Nephron progenitor cell (in vitro differentiated cells): Measurements from ENCODE around the gene MACROD2.

Experiments
- DNase-seq: peaks from one replicate; pipeline ENCODE4 v3.0.0; 2021
- H3K27ac Mint-ChIP-seq: 2 replicates; pipeline ENCODE4 v1.8.0; 2021; ENCODE audit warnings: mild to moderate bottlenecking, moderate library complexity, mixed read lengths
- H3K27me3 Mint-ChIP-seq: 2 replicates; pipeline ENCODE4 v1.8.0; 2021; ENCODE audit warnings: mild to moderate bottlenecking, low read depth, mixed read lengths; ENCODE audit not compliant: poor library complexity
- H3K36me3 Mint-ChIP-seq: 2 replicates; pipeline ENCODE4 v1.8.0; 2021; ENCODE audit warnings: low read depth, mixed read lengths
- H3K4me1 Mint-ChIP-seq: 2 replicates; pipeline ENCODE4 v1.8.0; 2021; ENCODE audit warnings: mixed read lengths
- H3K4me3 Mint-ChIP-seq: 2 replicates; pipeline ENCODE4 v1.8.0; 2021; ENCODE audit warnings: mild to moderate bottlenecking, moderate library complexity, mixed read lengths
- H3K9me3 Mint-ChIP-seq: 2 replicates; pipeline ENCODE4 v1.8.0; 2021; ENCODE audit warnings: mild to moderate bottlenecking, moderate library complexity, mixed read lengths
- TF ChIP-seq, protein P1 (sequence below): fragments of 200-600 bp; sonication (generic); IDR thresholded peaks from 2 replicates; pipeline ENCODE4 v1.5.0; 2021; ENCODE audit warnings: antibody characterized with exemption

The MACROD2 gene

DNA sequence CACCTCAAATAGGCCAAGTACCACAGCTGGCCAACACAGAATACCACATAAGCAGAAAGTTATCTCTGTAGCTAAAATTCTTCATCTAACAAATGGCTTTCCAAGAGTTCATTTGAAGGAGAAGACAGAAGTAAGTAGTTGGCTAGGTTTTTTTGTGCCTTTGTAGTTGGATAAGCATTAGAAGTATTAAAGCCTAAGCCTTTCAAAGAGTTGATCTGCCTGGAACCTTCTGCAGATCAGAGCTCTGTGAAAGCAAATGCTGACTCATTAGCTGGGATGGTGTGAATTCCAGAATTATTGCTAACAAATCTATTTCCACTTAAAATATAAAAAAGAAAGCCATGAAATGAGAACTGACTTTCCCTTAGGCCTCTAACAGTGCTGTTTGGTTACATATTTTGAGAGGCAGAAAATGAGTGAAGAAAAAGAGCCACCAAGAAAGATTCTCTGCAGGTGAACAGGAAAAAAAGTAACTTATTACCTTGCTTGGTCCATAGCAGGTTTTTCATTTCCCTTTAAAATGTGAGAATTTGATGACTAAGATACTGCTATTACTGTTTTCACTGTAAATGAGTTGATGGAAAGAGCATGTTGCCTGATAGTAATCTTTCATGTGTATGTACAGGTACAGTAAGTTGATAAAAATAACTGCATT is 1105.3 kb downstream of the MACROD2 start:
- TF ChIP-seq, protein P1, sequence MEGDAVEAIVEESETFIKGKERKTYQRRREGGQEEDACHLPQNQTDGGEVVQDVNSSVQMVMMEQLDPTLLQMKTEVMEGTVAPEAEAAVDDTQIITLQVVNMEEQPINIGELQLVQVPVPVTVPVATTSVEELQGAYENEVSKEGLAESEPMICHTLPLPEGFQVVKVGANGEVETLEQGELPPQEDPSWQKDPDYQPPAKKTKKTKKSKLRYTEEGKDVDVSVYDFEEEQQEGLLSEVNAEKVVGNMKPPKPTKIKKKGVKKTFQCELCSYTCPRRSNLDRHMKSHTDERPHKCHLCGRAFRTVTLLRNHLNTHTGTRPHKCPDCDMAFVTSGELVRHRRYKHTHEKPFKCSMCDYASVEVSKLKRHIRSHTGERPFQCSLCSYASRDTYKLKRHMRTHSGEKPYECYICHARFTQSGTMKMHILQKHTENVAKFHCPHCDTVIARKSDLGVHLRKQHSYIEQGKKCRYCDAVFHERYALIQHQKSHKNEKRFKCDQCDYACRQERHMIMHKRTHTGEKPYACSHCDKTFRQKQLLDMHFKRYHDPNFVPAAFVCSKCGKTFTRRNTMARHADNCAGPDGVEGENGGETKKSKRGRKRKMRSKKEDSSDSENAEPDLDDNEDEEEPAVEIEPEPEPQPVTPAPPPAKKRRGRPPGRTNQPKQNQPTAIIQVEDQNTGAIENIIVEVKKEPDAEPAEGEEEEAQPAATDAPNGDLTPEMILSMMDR: no peak
- DNase-seq: no peak
- Mint-ChIP-seq H3K4me1 (no peaks in the 10 kb centered on the region), H3K27ac (no peak overlapping the region), H3K9me3 (peaks cover 8% of the 10 kb centered on the region), H3K36me3 (no peaks in the 10 kb centered on the region), H3K4me3 (no peak overlapping the region), H3K27me3 (no peaks in the 10 kb centered on the region)

- DNase-seq: no peak
- TF ChIP-seq, protein P1: no peak
- Mint-ChIP-seq H3K4me3 (no peak overlapping the region), H3K9me3 (no peaks in the 10 kb centered on the region), H3K36me3 (no peaks in the 10 kb centered on the region), H3K27me3 (peaks cover 2% of the 10 kb centered on the region), H3K27ac (no peak overlapping the region), H3K4me1 (peaks cover 10% of the 10 kb centered on the region)
Observed at GRCh38 chr20:15107931-15108330, 1112.6 kb downstream of the MACROD2 start.

GRCh38 chr20:15109494-15109893 is 1114.2 kb downstream of the MACROD2 start:
- Mint-ChIP-seq H3K9me3 (no peaks in the 10 kb centered on the region), H3K27me3 (peaks cover 2% of the 10 kb centered on the region), H3K36me3 (no peaks in the 10 kb centered on the region), H3K4me3 (no peak overlapping the region), H3K27ac (no peak overlapping the region), H3K4me1 (peaks cover 10% of the 10 kb centered on the region)
- no peak for DNase-seq
- TF ChIP-seq, protein P1: no peak

GRCh38 chr20:15111654-15112053 is 1116.3 kb downstream of the MACROD2 start:
- Mint-ChIP-seq H3K4me1 (peaks cover 10% of the 10 kb centered on the region), H3K27me3 (peaks cover 2% of the 10 kb centered on the region), H3K36me3 (no peaks in the 10 kb centered on the region), H3K9me3 (no peaks in the 10 kb centered on the region), H3K4me3 (no peak overlapping the region), H3K27ac (no peak overlapping the region)
- DNase-seq: no peak
- TF ChIP-seq, protein P1: no peak

- Mint-ChIP-seq H3K27ac (no peak overlapping the region), H3K9me3 (no peaks in the 10 kb centered on the region), H3K27me3 (peaks cover 2% of the 10 kb centered on the region), H3K4me1 (peaks cover 10% of the 10 kb centered on the region), H3K4me3 (no peak overlapping the region), H3K36me3 (no peaks in the 10 kb centered on the region)
- DNase-seq: no peak
- TF ChIP-seq, protein P1: no peak
Observed at GRCh38 chr20:15113144-15113773, 1117.9 kb downstream of the MACROD2 start.
